ENCODE results near the gene GDPD3.

The GDPD3 gene

DNA sequence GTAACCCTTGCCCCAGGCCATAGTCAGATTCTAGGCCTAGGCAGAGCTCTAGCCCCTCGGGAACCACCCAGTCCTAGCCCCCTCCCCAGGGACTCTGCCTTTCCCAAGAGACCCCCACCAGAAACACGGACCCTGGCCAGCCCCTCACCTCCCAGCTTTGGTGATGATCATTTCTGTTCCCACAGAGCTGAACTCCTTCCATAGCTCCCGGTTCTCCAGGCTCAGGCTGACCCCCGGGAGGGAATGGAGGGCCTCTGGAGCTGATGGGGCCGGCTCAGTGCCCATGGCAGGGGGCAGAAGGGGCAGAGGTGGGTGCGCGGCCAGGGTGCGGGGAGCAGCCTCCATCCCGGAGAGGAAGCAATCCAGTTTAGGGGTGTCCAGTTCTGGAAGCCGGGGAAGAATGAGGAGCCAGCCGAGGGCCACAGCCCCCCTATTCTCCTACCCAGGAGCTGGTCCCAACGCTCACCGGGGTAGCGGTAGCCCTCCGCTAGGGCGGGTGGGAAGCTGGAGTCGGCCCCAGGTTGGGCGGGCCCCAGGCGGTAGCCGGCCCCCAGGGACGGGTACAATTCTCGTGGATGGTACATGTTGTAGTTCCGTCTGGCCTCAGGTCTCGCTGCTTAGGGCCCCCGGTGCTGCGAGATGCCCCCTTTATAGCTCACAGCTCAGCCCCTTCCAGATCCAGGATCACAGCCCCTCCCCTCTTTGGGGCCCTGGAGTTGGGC is 22.6 kb downstream of the GDPD3 start:
- ATAC-seq = no peak
- TF ChIP-seq OSR1 (CRISPR knock-in tag; IDR thresholded peaks at IDR 0.05) (no peak), BACH2 (CRISPR knock-in tag; IDR thresholded peaks at IDR 0.05; ENCODE audit: borderline replicate concordance) (no peak), GLIS3 (CRISPR knock-in tag; IDR thresholded peaks at IDR 0.05) (no peak), ISL1 (CRISPR knock-in tag; IDR thresholded peaks at IDR 0.05) (no peak), SNAI2 (CRISPR knock-in tag; IDR thresholded peaks at IDR 0.05) (no peak), TSHZ2 (CRISPR knock-in tag; IDR thresholded peaks at IDR 0.05) (no peak), ESRRG (CRISPR knock-in tag; IDR thresholded peaks at IDR 0.05) (no peak), ARNTL (CRISPR knock-in tag; IDR thresholded peaks at IDR 0.05; ENCODE audit: borderline replicate concordance, low read depth) (no peak), CSDC2 (CRISPR knock-in tag; IDR thresholded peaks at IDR 0.05) (no peak), ZFP30 (CRISPR knock-in tag; IDR thresholded peaks at IDR 0.05) (no peak), ZFP3 (CRISPR knock-in tag; IDR thresholded peaks at IDR 0.05) (no peak), TOX (CRISPR knock-in tag; IDR thresholded peaks at IDR 0.05; ENCODE audit: borderline replicate concordance) (no peak), ZNF8 (CRISPR knock-in tag; IDR thresholded peaks at IDR 0.05) (no peak), ZC3H10 (CRISPR knock-in tag; IDR thresholded peaks at IDR 0.05) (no peak)
- TF ChIP-seq, protein P1, sequence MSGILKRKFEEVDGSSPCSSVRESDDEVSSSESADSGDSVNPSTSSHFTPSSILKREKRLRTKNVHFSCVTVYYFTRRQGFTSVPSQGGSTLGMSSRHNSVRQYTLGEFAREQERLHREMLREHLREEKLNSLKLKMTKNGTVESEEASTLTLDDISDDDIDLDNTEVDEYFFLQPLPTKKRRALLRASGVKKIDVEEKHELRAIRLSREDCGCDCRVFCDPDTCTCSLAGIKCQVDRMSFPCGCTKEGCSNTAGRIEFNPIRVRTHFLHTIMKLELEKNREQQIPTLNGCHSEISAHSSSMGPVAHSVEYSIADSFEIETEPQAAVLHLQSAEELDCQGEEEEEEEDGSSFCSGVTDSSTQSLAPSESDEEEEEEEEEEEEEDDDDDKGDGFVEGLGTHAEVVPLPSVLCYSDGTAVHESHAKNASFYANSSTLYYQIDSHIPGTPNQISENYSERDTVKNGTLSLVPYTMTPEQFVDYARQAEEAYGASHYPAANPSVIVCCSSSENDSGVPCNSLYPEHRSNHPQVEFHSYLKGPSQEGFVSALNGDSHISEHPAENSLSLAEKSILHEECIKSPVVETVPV (CRISPR knock-in tag; IDR thresholded peaks at IDR 0.05) = no peak

GRCh38 chr16:30088832-30089624 is 24.3 kb downstream of the GDPD3 start:
- ATAC-seq = no peak
- TF ChIP-seq GLIS3 (CRISPR knock-in tag; IDR thresholded peaks at IDR 0.05) (no peak), ZC3H10 (CRISPR knock-in tag; IDR thresholded peaks at IDR 0.05) (no peak), OSR1 (CRISPR knock-in tag; IDR thresholded peaks at IDR 0.05) (no peak), CSDC2 (CRISPR knock-in tag; IDR thresholded peaks at IDR 0.05) (no peak), ISL1 (CRISPR knock-in tag; IDR thresholded peaks at IDR 0.05) (no peak), ZNF8 (CRISPR knock-in tag; IDR thresholded peaks at IDR 0.05) (no peak), ZNF70 (CRISPR knock-in tag; IDR thresholded peaks at IDR 0.05) (no peak), POU6F1 (CRISPR knock-in tag; IDR thresholded peaks at IDR 0.05; ENCODE audit: borderline replicate concordance, low read depth) (no peak), TOX (CRISPR knock-in tag; IDR thresholded peaks at IDR 0.05; ENCODE audit: borderline replicate concordance) (no peak), ARNTL (CRISPR knock-in tag; IDR thresholded peaks at IDR 0.05; ENCODE audit: borderline replicate concordance, low read depth) (no peak), PPARA (CRISPR knock-in tag; IDR thresholded peaks at IDR 0.05; ENCODE audit: borderline replicate concordance) (no peak), CREB5 (CRISPR knock-in tag; IDR thresholded peaks at IDR 0.05; ENCODE audit: low read depth) (no peak), ZFP3 (CRISPR knock-in tag; IDR thresholded peaks at IDR 0.05) (no peak), ESRRG (CRISPR knock-in tag; IDR thresholded peaks at IDR 0.05) (no peak), PATZ1 (CRISPR knock-in tag; IDR thresholded peaks at IDR 0.05; ENCODE audit: borderline replicate concordance) (no peak), ZFP30 (CRISPR knock-in tag; IDR thresholded peaks at IDR 0.05) (no peak), RARB (CRISPR knock-in tag; IDR thresholded peaks at IDR 0.05) (no peak), ZNF565 (CRISPR knock-in tag; conservative IDR thresholded peaks at IDR 0.05; ENCODE audit: low read depth) (no peak)

Data from SK-N-SH treated with all-trans-retinoic acid at 6 μM for 48 hours (cell line).